Brain microvascular endothelial cell (primary cell): Measurements from ENCODE around the gene SSU72.
"Not testable (repeated sequence)": the region's sequence is repeated elsewhere in the genome, so short reads cannot be mapped to it uniquely, and the experiment has no call there.

Source experiments
- DNase-seq: peaks from one replicate; pipeline ENCODE4 v3.0.0-alpha.2; 2020
- H3K27ac ChIP-seq: fragments of 250-450 bp; sonication (Bioruptor Pico); 2 replicates; pipeline ENCODE4 v1.5.1; 2020; ENCODE audit warnings: mild to moderate bottlenecking, moderate library complexity
- H3K27me3 ChIP-seq: fragments of 250-450 bp; sonication (Bioruptor Pico); replicated peaks from 2 replicates; pipeline ENCODE4 v1.5.1; 2020; ENCODE audit warnings: mild to moderate bottlenecking
- H3K36me3 ChIP-seq: fragments of 250-450 bp; sonication (Bioruptor Pico); replicated peaks from 2 replicates; pipeline ENCODE4 v1.5.1; 2020; ENCODE audit warnings: mild to moderate bottlenecking
- H3K4me3 ChIP-seq: 2 replicates; pipeline ENCODE4 v1.5.1; 2011; ENCODE audit warnings: low read depth, mild to moderate bottlenecking, control low read depth, low read length, moderate library complexity
- CTCF ChIP-seq: IDR thresholded peaks from 2 replicates; pipeline ENCODE4 v1.5.1; 2011; ENCODE audit warnings: low read depth, mild to moderate bottlenecking, moderate library complexity, low read length, control low read depth, inconsistent platforms; ENCODE audit errors: missing control alignments
- in situ Hi-C: cut with HindIII; loops from 2 replicates; pipeline ENCODE4 v1.10.0; 2017; ENCODE audit warnings: low sequenced_read_pairs, low pct_ligation_motif_present

Gene SSU72

GRCh38 chr1:1531947-1532346 lies 42.7 kb downstream of the SSU72 start:
- no peak for TF ChIP-seq CTCF
- in situ Hi-C loops: no loop called here
- no peaks in the 10 kb centered on the region for H3K27me3 ChIP-seq
- no peak overlapping the region for H3K4me3 ChIP-seq
- peaks cover 39% of the 10 kb centered on the region for H3K36me3 ChIP-seq
- no peak for DNase-seq
- H3K27ac ChIP-seq: no peak overlapping the region

- no peak for TF ChIP-seq CTCF
- no peak overlapping the region for H3K27ac ChIP-seq
- no peak for DNase-seq
- in situ Hi-C loops: no loop called here
- H3K4me3 ChIP-seq: no peak overlapping the region
- H3K36me3 ChIP-seq: peaks cover 40% of the 10 kb centered on the region
- no peaks in the 10 kb centered on the region for H3K27me3 ChIP-seq
These were observed 44.7 kb downstream of the SSU72 start for GRCh38 chr1:1529936-1530335.

- no peak for DNase-seq
- Histone ChIP-seq H3K27me3 (no peaks in the 10 kb centered on the region), H3K27ac (no peak overlapping the region), H3K4me3 (no peak overlapping the region), H3K36me3 (peaks cover 42% of the 10 kb centered on the region)
- in situ Hi-C loops: no loop called here
- TF ChIP-seq CTCF: no peak
These were observed 45.3 kb downstream of the SSU72 start for GRCh38 chr1:1529321-1529720.

GRCh38 chr1:1528301-1529267 lies 46.1 kb downstream of the SSU72 start:
- Histone ChIP-seq H3K27ac (no peak overlapping the region), H3K36me3 (peaks cover 44% of the 10 kb centered on the region), H3K4me3 (no peak overlapping the region), H3K27me3 (no peaks in the 10 kb centered on the region)
- no peak for TF ChIP-seq CTCF
- in situ Hi-C loops: no loop called here
- no peak for DNase-seq

- no peak for TF ChIP-seq CTCF
- Histone ChIP-seq H3K27me3 (no peaks in the 10 kb centered on the region), H3K27ac (no peak overlapping the region), H3K36me3 (peaks cover 44% of the 10 kb centered on the region), H3K4me3 (no peak overlapping the region)
- in situ Hi-C loops: no loop called here
- no peak for DNase-seq
These were observed 47.4 kb downstream of the SSU72 start for GRCh38 chr1:1527092-1527816.

- H3K27ac ChIP-seq, DNase-seq, in situ Hi-C loops, H3K4me3 ChIP-seq, H3K27me3 ChIP-seq: not testable (repeated sequence)
- peaks cover 52% of the 10 kb centered on the region for H3K36me3 ChIP-seq
These were observed 48.2 kb downstream of the SSU72 start for GRCh38 chr1:1526476-1526875.

- H3K27ac ChIP-seq, H3K27me3 ChIP-seq, H3K4me3 ChIP-seq, DNase-seq, in situ Hi-C loops: not testable (repeated sequence)
- H3K36me3 ChIP-seq: peaks cover 54% of the 10 kb centered on the region
These were observed 49.8 kb downstream of the SSU72 start for GRCh38 chr1:1524750-1525383.

GRCh38 chr1:1523651-1524050 lies 51.0 kb downstream of the SSU72 start:
- H3K36me3 ChIP-seq: peaks cover 45% of the 10 kb centered on the region
- DNase-seq, in situ Hi-C loops, H3K27ac ChIP-seq, H3K27me3 ChIP-seq, H3K4me3 ChIP-seq: not testable (repeated sequence)
